ENCODE measurements around the gene GPR141.

- no peak for TF ChIP-seq CTCF (IDR thresholded peaks at IDR 0.05)
- TF ChIP-seq POLR2A (IDR thresholded peaks at IDR 0.05): no peak
- TF ChIP-seq POLR2AphosphoS5 (IDR thresholded peaks at IDR 0.05): no peak
These were observed 88.2 kb downstream of the GPR141 start for GRCh38 chr7:37771801-37772200.
